HS-27A (cell line): Measurements from ENCODE around the gene TAP2.

Experiments used
- DNase-seq: peaks from one replicate; pipeline ENCODE4 v3.0.0-alpha.2; 2012; ENCODE audit warnings: low read depth, missing footprints

TAP2 gene

DNA sequence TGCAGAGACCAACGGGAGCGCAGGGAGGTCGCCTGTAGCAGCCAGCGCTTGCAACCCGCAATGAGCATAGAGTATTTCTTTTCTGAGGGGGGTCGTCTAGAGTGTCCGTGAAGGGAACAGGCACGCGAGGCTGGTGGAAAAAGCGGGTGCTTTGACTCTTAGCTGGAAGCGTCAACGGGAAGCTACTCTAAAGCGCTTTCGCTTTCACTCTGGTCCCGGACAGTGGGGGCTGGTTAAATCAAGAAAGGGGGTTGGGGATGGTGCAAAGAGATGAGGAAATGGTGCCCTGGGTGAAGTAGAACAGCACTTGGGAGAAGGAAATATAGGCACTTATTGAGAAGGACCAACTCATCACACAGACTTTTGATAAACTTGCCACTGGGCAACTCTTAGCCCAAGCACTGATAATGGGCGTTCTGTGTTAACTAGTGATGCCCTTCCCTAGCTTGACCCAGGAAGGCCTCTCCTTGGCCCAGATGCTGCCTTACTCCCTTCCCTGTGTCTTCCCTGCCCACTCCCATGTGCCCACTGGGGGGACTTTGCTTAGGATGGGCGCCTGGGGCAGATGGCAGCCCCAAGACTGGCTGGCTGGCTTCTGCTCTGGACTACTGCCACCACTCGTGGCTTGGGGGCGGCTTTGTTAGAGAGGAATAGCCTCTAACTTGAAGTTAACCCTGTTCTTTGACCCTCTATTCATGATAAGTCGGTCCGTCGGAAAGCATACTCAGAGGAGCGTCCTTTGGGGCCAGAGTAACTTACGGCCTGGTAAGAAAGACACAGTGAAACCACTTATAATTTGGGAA lies 16.0 kb upstream of the TAP2 start:
- no peak for DNase-seq

DNA sequence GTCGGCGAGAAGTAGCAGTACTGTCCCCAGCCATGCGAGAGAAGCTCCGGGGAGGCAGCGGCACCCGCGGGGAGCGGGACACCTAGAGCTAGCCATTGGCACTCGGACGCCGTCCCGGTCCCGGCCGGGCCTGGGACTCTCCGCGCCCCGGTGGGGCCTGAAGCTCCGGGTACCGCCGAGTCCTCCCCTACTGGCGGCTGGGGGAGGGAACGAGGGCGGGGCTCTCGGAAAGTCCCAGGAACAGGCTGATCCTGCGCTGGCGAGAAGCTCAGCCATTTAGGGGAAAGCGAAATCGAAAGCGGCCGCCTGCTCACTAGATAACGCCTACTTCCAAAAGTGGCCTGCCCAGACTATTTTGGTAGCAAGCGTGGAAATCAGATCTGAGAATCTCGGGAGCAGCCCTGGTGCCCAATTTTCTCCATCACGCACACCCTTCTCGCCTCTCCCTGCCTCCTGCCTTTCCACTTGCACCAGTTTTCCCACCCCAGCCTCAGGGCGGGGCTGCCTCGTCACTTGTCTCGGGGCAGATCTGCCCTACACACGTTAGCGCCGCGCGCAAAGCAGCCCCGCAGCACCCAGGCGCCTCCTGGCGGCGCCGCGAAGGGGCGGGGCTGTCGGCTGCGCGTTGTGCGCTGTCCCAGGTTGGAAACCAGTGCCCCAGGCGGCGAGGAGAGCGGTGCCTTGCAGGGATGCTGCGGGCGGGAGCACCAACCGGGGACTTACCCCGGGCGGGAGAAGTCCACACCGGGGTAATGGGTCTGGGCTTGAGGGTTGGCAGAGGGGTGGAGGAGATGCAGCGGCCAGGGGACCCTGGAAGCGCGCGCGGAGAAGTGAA lies 15.2 kb upstream of the TAP2 start, which contains the start of the genes PSMB9 and TAP1:
PSMB9 (plus strand) TSS at position 652 of the 835 bp plus-strand sequence; CDS start at position 690, 38 bp downstream.
TAP1 (minus strand) TSS at position 164 of the 835 bp plus-strand sequence; CDS start at position 96, 68 bp downstream.
- peak; percentile 82 for DNase-seq

DNA sequence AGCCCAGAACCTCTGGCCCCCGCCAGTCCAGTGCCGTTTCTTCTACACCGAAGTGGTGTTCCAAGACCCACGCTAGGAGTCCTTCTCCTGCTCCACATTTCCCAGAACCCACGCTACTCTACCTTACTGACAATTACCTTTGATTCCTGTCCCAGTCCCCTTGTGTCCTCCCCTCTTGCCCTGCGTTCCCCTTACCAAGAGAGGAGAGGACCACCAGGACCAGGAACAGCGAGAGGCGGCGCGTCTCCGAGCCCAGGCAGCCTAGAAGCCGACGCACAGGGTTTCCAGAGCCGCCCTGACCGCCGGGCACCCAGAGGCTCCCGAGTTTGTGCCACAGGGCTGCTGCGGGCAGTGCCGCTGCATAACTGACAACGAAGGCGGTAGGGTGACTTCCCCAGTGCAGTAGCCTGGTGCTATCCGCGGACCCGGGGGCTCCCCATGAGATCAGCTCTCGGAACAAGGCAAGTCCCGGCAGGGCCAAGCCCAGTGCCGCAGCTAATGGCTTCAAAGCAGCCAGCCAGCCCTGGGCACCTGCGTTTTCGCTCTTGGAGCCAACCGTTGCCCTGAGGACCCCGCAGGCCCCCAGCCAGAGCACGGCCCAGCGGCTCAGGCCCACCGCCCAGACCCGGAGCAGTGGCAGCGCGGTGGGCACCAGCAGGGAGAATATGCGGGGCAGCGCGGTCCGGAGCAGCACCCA lies 14.5 kb upstream of the TAP2 start:
- DNase-seq, result no peak

DNA sequence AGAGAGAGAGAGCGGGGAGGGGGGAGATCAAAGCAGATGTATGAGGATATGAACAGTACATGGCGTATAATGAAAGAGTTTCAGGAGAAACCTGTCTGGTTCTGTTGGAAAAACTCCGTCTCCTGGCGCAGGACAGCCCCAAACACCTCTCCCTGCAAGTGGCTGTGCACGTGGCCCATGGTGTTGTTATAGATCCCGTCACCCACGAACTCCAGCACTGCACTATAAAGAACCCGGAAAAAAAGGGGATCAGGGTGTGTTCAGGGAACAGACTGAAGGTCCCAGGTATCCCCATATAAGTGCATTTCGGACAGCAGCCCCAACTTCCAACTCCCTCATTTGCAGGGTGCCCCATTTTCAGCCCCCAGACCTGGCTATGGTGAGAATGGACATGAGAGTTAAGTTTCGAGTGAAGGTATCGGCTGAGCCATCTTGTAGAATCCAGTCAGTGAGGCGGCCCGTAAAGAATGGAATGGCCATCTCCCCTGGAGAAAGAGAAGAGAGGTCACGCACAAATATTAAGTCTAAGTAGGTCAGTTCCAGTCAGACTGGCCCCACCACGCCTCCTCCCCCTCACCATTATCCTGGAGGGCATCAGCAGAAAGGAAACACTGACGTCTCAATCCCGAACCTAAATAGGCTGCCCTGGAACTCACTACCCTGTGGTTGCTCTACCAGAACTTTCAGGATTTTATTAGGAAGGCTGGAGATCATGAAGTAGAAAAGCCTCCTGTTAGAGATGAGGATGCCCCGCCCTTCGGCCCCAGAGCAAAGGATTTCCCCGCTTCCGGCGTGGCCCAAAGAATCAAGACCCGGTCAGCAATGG lies 13.7 kb upstream of the TAP2 start:
- no peak for DNase-seq

DNA sequence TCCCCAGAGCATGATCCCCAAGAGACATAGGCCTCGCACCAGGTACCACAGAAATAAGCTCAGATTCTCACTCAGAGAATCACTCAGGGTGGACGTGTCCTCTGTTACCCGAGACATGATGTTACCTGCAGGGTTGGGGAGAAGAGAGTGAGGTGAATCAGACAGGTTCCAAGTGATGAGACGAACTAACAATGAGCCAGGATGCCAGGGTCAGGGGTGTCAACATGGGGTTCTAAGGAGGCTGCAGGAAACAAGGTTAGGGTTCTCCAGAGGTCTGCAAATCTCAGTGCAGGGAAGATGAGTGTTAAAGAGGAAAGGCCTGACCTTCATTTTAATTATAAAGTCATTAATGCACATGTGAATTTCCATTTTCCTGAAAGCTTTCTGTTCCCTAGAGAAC lies 12.5 kb upstream of the TAP2 start:
- no peak for DNase-seq

DNA sequence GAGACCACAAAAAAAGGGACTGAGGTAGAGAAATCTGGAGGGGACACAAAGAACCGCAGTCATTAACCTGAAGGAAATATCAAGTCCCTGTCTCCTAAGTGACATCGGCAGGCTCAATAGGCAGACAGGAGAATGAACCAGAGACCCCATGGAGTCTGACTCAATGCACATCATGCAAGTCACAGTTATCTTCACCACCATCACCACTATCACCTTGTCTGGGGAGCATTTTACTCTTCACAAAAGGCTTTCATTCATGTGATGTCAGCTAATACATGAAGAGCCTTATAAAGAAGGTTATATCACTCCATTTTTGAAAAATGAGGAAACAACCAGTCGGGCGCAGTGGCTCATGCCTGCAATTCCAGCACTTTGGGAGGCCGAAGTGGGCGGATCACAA lies 10.6 kb upstream of the TAP2 start:
- no peak for DNase-seq

DNA sequence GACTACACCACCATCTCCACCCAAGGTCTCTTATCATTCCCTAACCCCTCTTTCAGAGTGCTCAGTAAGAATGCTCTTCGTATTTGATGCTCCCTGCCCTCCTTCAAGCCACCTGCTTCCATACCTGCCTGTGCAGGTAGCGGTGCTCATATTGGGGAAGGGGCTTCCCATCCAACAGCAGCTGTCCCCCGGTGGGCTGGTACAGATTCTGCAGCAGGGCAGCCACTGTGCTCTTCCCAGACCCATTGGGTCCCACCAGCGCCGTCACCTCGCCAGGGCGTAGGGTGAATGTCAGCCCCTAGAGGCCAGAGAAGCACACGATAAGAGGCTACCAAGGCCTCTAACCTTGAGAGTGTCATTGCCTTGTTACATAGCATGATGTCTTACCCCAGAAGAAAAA lies 9.3 kb upstream of the TAP2 start:
- no peak for DNase-seq

DNA sequence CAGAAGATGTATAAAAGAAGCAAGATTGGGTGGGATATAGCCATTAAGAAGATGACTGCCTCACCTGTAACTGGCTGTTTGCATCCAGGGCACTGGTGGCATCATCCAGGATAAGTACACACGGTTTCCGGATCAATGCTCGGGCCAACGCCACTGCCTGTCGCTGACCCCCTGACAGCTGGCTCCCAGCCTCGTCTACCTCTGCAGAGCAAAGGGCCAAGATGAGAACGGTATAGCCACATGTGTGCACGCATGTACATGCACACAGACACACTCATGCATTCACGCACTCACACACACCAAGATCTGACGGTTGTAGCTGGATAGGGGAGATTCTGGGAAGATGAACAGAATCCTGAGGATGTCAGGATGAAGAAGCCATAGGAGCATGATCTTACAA lies 8.5 kb upstream of the TAP2 start:
- DNase-seq, result no peak

DNA sequence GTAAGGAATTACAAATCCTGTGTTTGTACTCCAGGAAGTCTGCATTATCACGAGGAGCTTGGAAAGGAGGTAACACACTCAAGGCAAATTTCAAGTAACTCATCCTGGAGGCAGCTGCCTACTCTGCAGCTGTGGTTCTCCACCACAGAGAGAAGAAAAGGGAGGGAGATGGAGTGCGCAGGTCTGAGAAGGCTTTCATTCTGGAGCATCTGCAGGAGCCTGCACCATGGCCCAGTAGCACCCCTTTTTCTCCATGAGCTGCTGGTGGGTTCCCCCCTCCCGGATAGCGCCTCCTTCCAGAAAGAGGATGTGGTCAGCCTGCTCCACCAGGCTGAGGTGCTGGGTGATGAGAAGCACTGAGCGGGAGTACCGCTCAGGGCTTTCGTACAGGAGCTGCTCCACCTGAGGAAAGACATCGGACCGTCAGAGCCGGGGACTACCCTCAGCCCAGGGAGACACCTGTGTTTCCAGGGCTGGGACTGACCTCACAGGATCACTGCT lies 6.9 kb upstream of the TAP2 start:
- DNase-seq, result no peak

DNA sequence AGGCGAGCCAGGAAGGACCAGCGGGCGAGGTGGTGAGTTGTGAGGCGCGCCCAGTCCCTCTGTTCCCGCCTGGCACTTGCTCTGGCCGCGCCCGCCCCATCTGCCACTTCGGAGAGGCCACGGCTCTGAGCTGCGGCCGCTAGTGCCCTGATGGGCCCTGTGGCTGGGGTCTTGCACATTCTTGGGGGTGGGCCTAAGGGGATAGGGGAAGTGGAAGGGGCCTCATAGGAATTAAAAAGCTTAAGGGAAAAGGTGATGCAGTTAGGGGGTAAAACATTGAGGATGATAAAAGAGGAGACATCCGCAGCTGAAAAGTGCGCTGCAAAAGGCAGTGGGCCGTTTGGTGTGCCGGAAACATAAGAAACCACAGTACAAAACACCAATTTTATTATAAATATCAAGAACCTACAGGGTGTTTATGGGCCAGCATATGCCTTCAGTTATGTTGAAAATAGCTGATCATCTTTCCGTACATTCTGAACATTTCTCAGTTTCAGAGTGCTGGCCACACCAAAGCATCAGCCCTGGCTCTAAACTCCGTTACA lies 6.4 kb upstream of the TAP2 start:
- no peak for DNase-seq

DNA sequence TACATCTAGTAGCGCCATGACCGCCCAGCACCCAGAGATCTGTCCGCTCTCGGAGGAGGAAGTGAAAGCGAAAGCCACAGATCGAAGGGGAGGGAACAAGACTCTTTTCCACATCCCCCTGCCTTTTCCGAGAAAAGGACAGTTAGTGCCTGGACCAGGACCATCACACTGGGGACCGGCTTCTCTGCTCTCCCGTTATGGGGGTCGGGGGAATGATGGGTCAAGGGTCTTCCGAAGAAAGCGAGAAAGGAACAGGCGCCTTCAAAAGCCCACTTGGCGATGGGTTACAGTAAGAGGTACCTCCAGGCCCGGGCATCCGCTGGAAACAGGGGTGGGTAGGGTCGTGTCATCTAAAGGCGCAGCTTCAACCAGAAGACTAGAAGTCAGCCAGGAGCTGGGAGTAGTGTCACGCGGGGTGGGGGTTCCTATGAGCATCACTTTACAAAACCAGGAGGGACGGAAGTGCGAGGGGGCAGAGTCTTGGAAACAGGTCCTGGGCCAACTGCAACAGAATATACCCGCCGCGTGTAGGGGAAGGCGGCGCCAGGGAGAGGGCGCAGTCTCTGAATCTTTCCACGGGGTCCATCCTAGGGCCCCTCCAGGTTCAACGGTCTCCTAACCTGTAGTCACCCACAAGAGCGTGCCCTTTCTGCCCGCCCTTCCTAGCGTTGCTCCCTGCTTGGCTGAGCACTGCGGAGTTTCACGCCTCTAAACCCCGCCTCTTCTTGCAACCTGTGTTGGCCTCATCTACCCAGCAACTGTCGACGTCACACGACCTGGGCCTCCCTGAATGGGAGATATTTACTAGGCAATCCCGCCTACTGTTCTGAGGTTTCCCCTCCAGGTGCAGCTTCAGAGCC lies 5.7 kb upstream of the TAP2 start, which contains the start of gene PSMB8:
PSMB8 (minus strand) TSS at position 69 of the 860 bp plus-strand sequence; CDS start at position 18, 51 bp downstream.
- peak; percentile 81 for DNase-seq

DNA sequence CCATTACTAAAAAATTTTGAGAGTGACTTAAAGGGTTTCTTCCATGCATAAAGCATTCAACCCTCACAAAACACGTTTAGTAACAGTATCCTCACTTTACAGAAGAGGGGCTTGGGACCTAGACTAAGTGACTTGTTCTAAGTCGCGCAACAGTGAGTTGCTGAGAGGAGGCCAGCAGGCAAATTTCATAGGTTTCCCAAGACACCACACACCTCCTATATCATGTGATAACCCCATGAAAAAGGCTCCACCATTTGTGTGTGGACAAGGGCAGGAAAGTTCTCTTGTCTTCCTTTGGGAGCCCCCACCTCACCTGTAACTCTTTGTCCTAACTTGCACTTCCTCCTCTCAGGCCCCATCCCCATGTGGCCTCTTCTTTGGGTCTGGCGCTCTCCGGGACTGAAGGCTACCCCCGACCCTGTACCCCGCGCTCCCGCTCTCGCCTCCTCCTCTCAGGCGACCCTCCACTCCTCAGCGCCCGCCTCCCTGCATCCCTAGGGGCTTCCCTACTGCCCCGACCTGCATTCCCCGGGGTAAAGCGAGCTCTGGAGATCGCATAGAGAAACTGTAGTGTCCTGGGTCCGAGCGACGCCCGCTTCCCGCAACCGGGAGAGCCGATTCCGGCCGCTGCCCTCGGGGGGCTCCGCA lies 4.9 kb upstream of the TAP2 start:
- DNase-seq, result no peak

DNA sequence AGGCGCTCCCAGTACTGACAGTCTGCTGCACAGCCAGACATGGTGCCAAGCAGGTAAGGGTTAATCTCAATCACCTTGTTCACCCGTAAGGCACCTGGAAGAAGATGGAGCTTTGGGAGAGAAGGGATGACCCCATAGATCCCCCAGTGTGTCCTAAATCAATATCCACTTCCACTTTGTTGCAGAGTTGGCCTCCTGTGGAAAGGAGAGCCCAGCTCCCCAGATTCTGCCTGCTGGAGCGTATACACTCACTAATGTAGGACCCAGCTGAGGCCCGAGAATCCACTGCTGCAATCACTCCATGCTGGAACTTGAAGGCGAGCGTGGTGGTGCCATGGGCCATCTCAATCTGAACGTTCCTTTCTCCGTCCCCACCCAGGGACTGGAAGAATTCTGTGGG lies 4.2 kb upstream of the TAP2 start:
- no peak for DNase-seq

DNA sequence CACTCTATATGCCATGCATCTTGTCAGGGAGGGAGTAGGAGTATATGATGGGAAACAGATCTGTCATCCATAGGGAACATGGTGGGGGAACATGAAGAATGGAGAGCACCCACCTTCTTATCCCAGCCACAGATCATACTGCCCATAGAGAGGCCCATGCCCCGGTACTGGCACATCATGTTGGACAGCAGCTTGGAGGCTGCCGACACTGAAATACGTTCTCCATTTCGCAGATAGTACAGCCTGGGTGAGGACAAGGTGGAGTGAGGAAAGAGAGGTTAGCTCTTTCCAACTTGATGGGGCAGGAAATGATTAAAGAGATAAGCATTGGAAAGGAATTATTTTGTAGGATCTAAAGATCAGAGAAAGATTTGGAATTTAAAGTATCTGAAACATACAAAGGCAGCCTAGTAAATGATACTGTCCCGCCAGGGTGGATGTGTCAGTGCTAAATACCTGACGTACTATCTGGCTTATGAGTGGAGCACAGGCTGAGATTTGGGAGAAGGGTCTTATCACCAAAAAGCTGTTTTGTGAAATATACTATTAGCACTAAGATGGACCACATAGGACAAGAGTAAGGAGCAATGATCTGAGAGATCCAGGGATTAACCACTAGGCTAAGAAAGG lies 3.6 kb upstream of the TAP2 start:
- DNase-seq, result no peak

DNA sequence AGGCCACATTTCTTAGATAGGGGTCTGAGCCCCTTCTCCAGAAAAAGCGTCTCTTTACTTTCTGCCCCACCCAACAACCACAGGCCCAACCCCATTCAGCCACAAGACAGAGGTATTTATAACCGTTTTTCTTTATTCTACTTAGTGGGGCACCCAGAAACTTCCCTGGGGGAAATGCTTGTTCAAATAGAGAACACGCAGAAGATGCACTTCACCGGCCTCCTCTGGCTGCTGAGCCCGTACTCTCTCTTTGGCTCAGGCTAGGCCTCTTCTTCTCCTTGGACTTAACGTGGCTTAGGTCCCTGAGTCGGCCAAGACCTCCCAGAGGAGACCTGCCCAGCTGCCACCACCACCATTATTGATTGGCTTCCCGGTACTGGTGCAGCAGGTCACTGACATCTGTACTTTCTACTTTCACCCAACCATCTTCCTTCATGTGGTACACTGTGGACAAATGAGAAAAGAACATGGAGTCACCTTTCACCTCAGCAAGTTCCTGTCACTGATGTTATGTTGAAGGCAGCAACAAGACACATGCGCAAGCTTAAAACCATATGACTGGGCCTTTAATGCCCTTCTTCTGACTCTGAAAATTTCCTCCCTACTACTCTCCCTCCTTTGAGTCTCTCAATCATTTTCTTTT lies 2.2 kb upstream of the TAP2 start:
- DNase-seq, result no peak

DNA sequence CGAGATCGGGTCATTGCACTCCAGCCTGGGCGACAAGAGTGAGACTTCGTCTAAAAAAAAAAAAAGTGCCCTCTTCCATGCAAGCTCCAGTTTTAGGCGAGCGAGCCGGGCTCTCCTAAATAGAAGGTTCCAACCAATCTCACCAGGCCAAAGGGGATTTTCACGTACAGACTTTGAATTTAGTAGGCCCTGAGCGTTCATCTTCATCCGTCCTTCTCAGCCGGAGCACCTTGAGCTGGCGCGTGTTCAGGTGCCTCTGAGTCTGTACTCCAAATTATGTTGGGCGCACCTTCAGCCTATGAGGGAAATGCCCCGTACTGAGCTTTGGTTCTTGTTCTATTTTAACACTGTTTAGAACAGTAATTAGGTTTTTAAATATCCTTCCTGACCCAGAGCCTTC lies 817 bp upstream of the TAP2 start:
- no peak for DNase-seq

DNA sequence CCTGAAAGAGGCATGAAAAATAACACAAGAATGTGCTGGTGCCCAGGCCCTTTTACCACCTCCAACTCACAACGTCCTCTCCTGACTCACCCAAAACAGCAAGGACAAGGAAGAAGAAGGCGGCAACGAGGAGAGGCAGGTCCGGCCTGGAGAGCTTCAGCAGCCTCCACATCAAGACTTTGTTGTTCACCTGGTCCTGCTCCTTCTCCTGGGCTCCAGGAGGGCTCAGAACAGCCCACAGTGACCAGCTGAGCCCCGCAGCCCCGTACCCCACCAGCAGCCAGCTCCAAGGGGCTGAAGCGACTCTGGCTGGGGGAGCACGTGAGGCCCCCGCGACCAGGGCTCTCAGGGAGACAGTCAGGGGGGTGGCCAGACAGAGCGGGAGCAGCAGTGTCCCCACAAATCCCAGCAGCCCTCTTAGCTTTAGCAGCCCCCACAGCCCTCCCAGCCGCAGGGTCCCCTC lies 857 bp downstream of the TAP2 start:
- no peak for DNase-seq

DNA sequence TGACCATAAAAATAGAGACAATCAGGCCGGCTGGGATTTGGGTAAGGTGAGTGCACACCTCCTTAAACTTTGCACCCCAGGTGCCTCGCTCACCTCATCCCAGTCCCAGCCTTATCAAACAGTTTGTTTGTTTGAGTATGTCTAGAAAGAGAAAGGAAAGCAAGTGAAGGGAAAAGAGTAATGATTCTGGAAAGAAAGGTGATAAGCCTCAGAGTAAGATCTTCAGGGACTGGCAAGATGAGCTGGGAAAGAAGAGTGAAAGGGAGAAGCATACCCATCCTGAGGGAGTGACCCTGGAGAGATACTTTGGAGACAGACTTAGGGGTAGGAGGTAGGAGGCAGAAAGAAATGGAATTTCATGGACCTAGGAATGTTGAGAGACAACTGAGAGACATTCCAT lies 1.7 kb downstream of the TAP2 start:
- no peak for DNase-seq
